Thoracic aorta (tissue), 2 donors: ENCODE data around the gene CDHR3. TPM values are rescaled to one million over a fixed set of nuclear protein-coding genes. Genes with fewer than 3 reads are reported as not detected.

Source experiments
- ATAC-seq: fragments of 150-250 bp; one replicate; pipeline ENCODE4 v1.8.0; 2017; ENCODE audit warnings: low read depth; ENCODE audit not compliant: insufficient number of reproducible peaks, low FRiP score
- DNase-seq: peaks from one replicate; pipeline ENCODE4 v3.0.0-alpha.2; 2020; ENCODE audit warnings: low spot score
- H3K27ac ChIP-seq, 2 donors: fragments of 200-600 bp; sonication (generic); 1 replicate in 1 of 2; 2 replicates in 1 of 2; pipeline ENCODE4 v1.5.1; 2016; ENCODE audit warnings: mild to moderate bottlenecking in 2 of 2, moderate library complexity in 2 of 2
- H3K27me3 ChIP-seq: fragments of 200-600 bp; sonication (generic); replicated peaks from 2 replicates; pipeline ENCODE4 v1.6.0; 2016; ENCODE audit warnings: mild to moderate bottlenecking; ENCODE audit not compliant: insufficient read depth
- H3K36me3 ChIP-seq: fragments of 200-600 bp; sonication (generic); one replicate; pipeline ENCODE4 v1.5.1; 2016
- H3K4me1 ChIP-seq, 2 donors: fragments of 200-600 bp; sonication (generic); 1 replicate in 1 of 2; 2 replicates in 1 of 2; pipeline versions ENCODE4 v1.5.1 to v1.6.0; 2016; ENCODE audit warnings: low read depth in 2 of 2, mild to moderate bottlenecking in 1 of 2; ENCODE audit not compliant: control insufficient read depth in 1 of 2
- H3K4me3 ChIP-seq: fragments of 200-600 bp; sonication (generic); 2 replicates; pipeline ENCODE4 v1.5.1; 2016; ENCODE audit warnings: mild to moderate bottlenecking
- H3K9me3 ChIP-seq: fragments of 200-600 bp; sonication (generic); 2 replicates; pipeline ENCODE4 v1.5.1; 2016
- CTCF ChIP-seq: fragments of 200-600 bp; sonication (generic); IDR thresholded peaks from one replicate; pipeline ENCODE4 v1.5.1; 2019; ENCODE audit warnings: antibody characterized with exemption
- total RNA-seq, 2 donors: library from RNA; depleted of rRNA; stranded (reverse); fragments of >200 nt; gene quantifications; one replicate each; pipeline versions ENCODE4 v1.1.0 to v1.2.3, GENCODE V29; 2016

The CDHR3 gene
- total RNA-seq, 2 donors from 2014 or later: 1.5 to 8.7 TPM

GRCh38 chr7:106082087-106082854, 119.2 kb downstream of the CDHR3 start:
- Histone ChIP-seq H3K4me1 (no peaks in the 10 kb centered on the region), H3K36me3 (no peaks in the 10 kb centered on the region), H3K4me3 (no peak overlapping the region), H3K9me3 (no peaks in the 10 kb centered on the region), H3K27ac (no peak overlapping the region), H3K27me3 (no peaks in the 10 kb centered on the region)
- no peak for ATAC-seq
- no peak for DNase-seq
- no peak for TF ChIP-seq CTCF

Other genes with a start within 250 kb of the CDHR3 start
- 10 to 100 TPM; 11.6 to 13.4 TPM for gene ATXN7L1, start 86.7 kb upstream of the CDHR3 start, total RNA-seq
- 10 to 100 TPM; 47.1 to 82.1 TPM for gene SYPL1, start 149.0 kb downstream of the CDHR3 start, total RNA-seq